H9 (cell line): ENCODE measurements around the gene ASIC4. TPM values are rescaled to one million over a fixed set of nuclear protein-coding genes. Genes with fewer than 3 reads are reported as not detected.

ENCODE experiments used
- DNase-seq: peaks from one replicate; pipeline ENCODE4 v3.0.0-alpha.2; 2017
- H2AFZ ChIP-seq: one replicate; pipeline ENCODE4 v1.6.1; 2013; ENCODE audit warnings: mild to moderate bottlenecking, low read length, control low read depth, moderate library complexity
- H2AK5ac ChIP-seq: 2 replicates; pipeline ENCODE4 v1.6.1; 2013; ENCODE audit warnings: low read length, control low read depth, mixed read lengths; ENCODE audit not compliant: insufficient read length
- H2BK120ac ChIP-seq: one replicate; pipeline ENCODE4 v1.6.1; 2013; ENCODE audit warnings: low read depth, mild to moderate bottlenecking, low read length, control low read depth, inconsistent platforms; ENCODE audit not compliant: poor library complexity, severe bottlenecking
- H2BK12ac ChIP-seq: 2 replicates; pipeline ENCODE4 v1.6.1; 2013; ENCODE audit warnings: low read length, control low read depth, mixed read lengths, low read depth; ENCODE audit not compliant: insufficient read length
- H2BK15ac ChIP-seq: 2 replicates; pipeline ENCODE4 v1.6.1; 2013; ENCODE audit warnings: low read depth, low read length, control low read depth
- H2BK20ac ChIP-seq: one replicate; pipeline ENCODE4 v1.6.1; 2013; ENCODE audit warnings: low read depth, mild to moderate bottlenecking, low read length, control low read depth, inconsistent platforms; ENCODE audit not compliant: poor library complexity, severe bottlenecking
- H2BK5ac ChIP-seq: 2 replicates; pipeline ENCODE4 v1.6.1; 2013; ENCODE audit warnings: low read length, control low read depth, mixed read lengths; ENCODE audit not compliant: insufficient read length
- H3K14ac ChIP-seq: 2 replicates; pipeline ENCODE4 v1.6.1; 2013; ENCODE audit warnings: low read length, control low read depth; ENCODE audit not compliant: insufficient read depth
- H3K18ac ChIP-seq: 2 replicates; pipeline ENCODE4 v1.6.1; 2013; ENCODE audit warnings: low read depth, mild to moderate bottlenecking, mixed read lengths, low read length, control low read depth; ENCODE audit not compliant: insufficient read length
- H3K23ac ChIP-seq: 2 replicates; pipeline ENCODE4 v1.6.1; 2013; ENCODE audit warnings: low read length, control low read depth, mixed read lengths, low read depth; ENCODE audit not compliant: insufficient read length
- H3K23me2 ChIP-seq: 2 replicates; pipeline ENCODE4 v1.6.1; 2013; ENCODE audit warnings: low read depth, mild to moderate bottlenecking, mixed read lengths, low read length, control low read depth; ENCODE audit not compliant: insufficient read length, poor library complexity, severe bottlenecking
- H3K27ac ChIP-seq: 2 replicates; pipeline ENCODE4 v1.5.1; 2013; ENCODE audit warnings: low read length, control low read depth, mixed read lengths, low read depth; ENCODE audit not compliant: insufficient read length
- H3K27me3 ChIP-seq: 2 replicates; pipeline ENCODE4 v1.6.1; 2013; ENCODE audit warnings: low read length, control low read depth, inconsistent platforms; ENCODE audit not compliant: insufficient read depth
- H3K4ac ChIP-seq: 2 replicates; pipeline ENCODE4 v1.6.1; 2013; ENCODE audit warnings: low read depth, mild to moderate bottlenecking, control low read depth, inconsistent platforms, low read length, moderate library complexity
- H3K4me1 ChIP-seq: 2 replicates; pipeline ENCODE4 v1.6.1; 2013; ENCODE audit warnings: low read length, control low read depth, inconsistent platforms; ENCODE audit not compliant: insufficient read depth
- H3K4me2 ChIP-seq: 2 replicates; pipeline ENCODE4 v1.6.1; 2013; ENCODE audit warnings: low read length, control low read depth, mixed read lengths; ENCODE audit not compliant: insufficient read length, insufficient read depth
- H3K56ac ChIP-seq: 2 replicates; pipeline ENCODE4 v1.6.1; 2013; ENCODE audit warnings: low read depth, mild to moderate bottlenecking, mixed read lengths, low read length, control low read depth; ENCODE audit not compliant: insufficient read length
- H3K79me1 ChIP-seq: 2 replicates; pipeline ENCODE4 v1.6.1; 2013; ENCODE audit warnings: low read depth, mild to moderate bottlenecking, moderate library complexity, low read length, control low read depth, inconsistent platforms; ENCODE audit not compliant: insufficient read depth, poor library complexity, severe bottlenecking
- H3K79me2 ChIP-seq: 2 replicates; pipeline ENCODE4 v1.6.1; 2013; ENCODE audit warnings: low read length, control low read depth, inconsistent platforms; ENCODE audit not compliant: insufficient read depth
- H3K9ac ChIP-seq: 2 replicates; pipeline ENCODE4 v1.6.1; 2013; ENCODE audit warnings: low read length, control low read depth, mixed read lengths; ENCODE audit not compliant: insufficient read length; ENCODE audit errors: extremely low read depth
- H3K9me3 ChIP-seq: one replicate; pipeline ENCODE4 v1.6.1; 2013; ENCODE audit warnings: low read depth, low read length, inconsistent platforms; ENCODE audit not compliant: control insufficient read depth
- H3T11ph ChIP-seq: one replicate; pipeline ENCODE4 v1.6.1; 2013; ENCODE audit warnings: mild to moderate bottlenecking, low read length, control low read depth, inconsistent platforms
- H4K20me1 ChIP-seq: one replicate; pipeline ENCODE4 v1.6.1; 2013; ENCODE audit not compliant: control insufficient read depth, insufficient read length, insufficient read depth
- H4K5ac ChIP-seq: 2 replicates; pipeline ENCODE4 v1.6.1; 2013; ENCODE audit warnings: low read depth, mild to moderate bottlenecking, mixed read lengths, low read length, control low read depth; ENCODE audit not compliant: insufficient read length
- H4K8ac ChIP-seq: replicated peaks from 2 replicates; pipeline ENCODE4 v1.6.1; 2013; ENCODE audit warnings: low read length, control low read depth, mixed read lengths, low read depth; ENCODE audit not compliant: insufficient read length
- H4K91ac ChIP-seq: 2 replicates; pipeline ENCODE4 v1.6.1; 2013; ENCODE audit warnings: low read depth, mild to moderate bottlenecking, moderate library complexity, mixed read lengths, low read length, control low read depth; ENCODE audit not compliant: insufficient read length
- H3K27ac Mint-ChIP-seq, 3 experiments: 2 replicates in 2 of 3; 3 replicates in 1 of 3; pipeline ENCODE4 v1.8.0; 2020 to 2021; ENCODE audit warnings: mixed read lengths in 3 of 3, mild to moderate bottlenecking in 1 of 3, moderate library complexity in 1 of 3
- H3K27me3 Mint-ChIP-seq: 2 replicates; pipeline ENCODE4 v1.8.0; 2021; ENCODE audit warnings: low read depth, mild to moderate bottlenecking, moderate library complexity, mixed read lengths
- H3K36me3 Mint-ChIP-seq, 3 experiments: 2 replicates in 2 of 3; 3 replicates in 1 of 3; pipeline ENCODE4 v1.8.0; 2020 to 2021; ENCODE audit warnings: low read depth in 3 of 3, mixed read lengths in 3 of 3; ENCODE audit not compliant: insufficient read depth in 1 of 3
- H3K4me1 Mint-ChIP-seq, 2 experiments: 2 replicates each; pipeline ENCODE4 v1.8.0; 2020; ENCODE audit warnings: mixed read lengths in 2 of 2
- H3K4me3 Mint-ChIP-seq, 2 experiments: 2 replicates in 1 of 2; 3 replicates in 1 of 2; pipeline ENCODE4 v1.8.0; 2020 to 2021; ENCODE audit warnings: mild to moderate bottlenecking in 2 of 2, mixed read lengths in 2 of 2, moderate library complexity in 1 of 2
- H3K9me3 Mint-ChIP-seq, 2 experiments: 2 replicates in 1 of 2; 3 replicates in 1 of 2; pipeline ENCODE4 v1.8.0; 2020; ENCODE audit warnings: mild to moderate bottlenecking in 2 of 2, mixed read lengths in 2 of 2, moderate library complexity in 1 of 2
- CTCF ChIP-seq: fragments of 200-600 bp; sonication (generic); conservative IDR thresholded peaks from 3 replicates; pipeline ENCODE4 v1.8.0; 2021; ENCODE audit warnings: antibody characterized with exemption, mild to moderate bottlenecking
- WGBS: extraction: QIAGEN DNeasy Blood & Tissue Kit; methylation state at CpG from one replicate; pipeline ENCODE4 v1.1.7; 2013; ENCODE audit warnings: missing lambda C conversion rate, low lambda C conversion rate, mixed read lengths; ENCODE audit not compliant: insufficient read length; ENCODE audit errors: extremely low coverage; 5-methylcytosine and 5-hydroxymethylcytosine counted together
- total RNA-seq: library from RNA; stranded (reverse); gene quantifications from 2 replicates; pipeline ENCODE4 v1.2.1, GENCODE V29; 2021

The ASIC4 gene
- total RNA-seq, 1 experiment from 2014 or later: 0.37 TPM

GRCh38 chr2:219549619-219550018, 35.3 kb downstream of the ASIC4 start:
- H3K27ac ChIP-seq: no peak overlapping the region
- H2BK120ac ChIP-seq: no peak overlapping the region
- H2BK20ac ChIP-seq: no peak overlapping the region
- H3K79me2 ChIP-seq: no peaks in the 10 kb centered on the region
- no peak overlapping the region for H3K4ac ChIP-seq
- no peak overlapping the region for H2BK12ac ChIP-seq
- no peak overlapping the region for H4K8ac ChIP-seq
- H3K18ac ChIP-seq: no peak overlapping the region
- no peak overlapping the region for H3K4me2 ChIP-seq
- no peaks in the 10 kb centered on the region for H4K20me1 ChIP-seq
- Mint-ChIP-seq H3K27me3 (peaks cover 56% of the 10 kb centered on the region), H3K4me1 (peaks cover 14 to 21% of the 10 kb centered on the region in 2 experiments), H3K4me3 (no peak overlapping the region; a peak in 2 of 5 replicates), H3K27ac (no peak overlapping the region), H3K36me3 (peaks cover 10 to 30% (median 30%) of the 10 kb centered on the region in 3 experiments; a peak in 6 of 7 replicates), H3K9me3 (no peaks in the 10 kb centered on the region)
- no peak overlapping the region for H3K23ac ChIP-seq
- H2AK5ac ChIP-seq: no peak overlapping the region
- H3K79me1 ChIP-seq: no peaks in the 10 kb centered on the region
- H3K56ac ChIP-seq: no peak overlapping the region
- no peak overlapping the region for H2BK15ac ChIP-seq
- H3T11ph ChIP-seq: no peak overlapping the region
- H4K91ac ChIP-seq: no peak overlapping the region
- no peak overlapping the region for H4K5ac ChIP-seq
- no peak for DNase-seq
- no peaks in the 10 kb centered on the region for H3K9me3 ChIP-seq
- H2BK5ac ChIP-seq: no peak overlapping the region
- WGBS: no CpG with 5 or more reads among the region's 9 CpGs
- no peak overlapping the region for H2AFZ ChIP-seq
- no peak overlapping the region for H3K14ac ChIP-seq
- H3K27me3 ChIP-seq: peaks cover 4% of the 10 kb centered on the region; the same call in 1 of the 2 replicates
- peaks cover 3% of the 10 kb centered on the region; the same call in 1 of the 2 replicates for H3K4me1 ChIP-seq
- no peak overlapping the region for H3K9ac ChIP-seq
- no peak for TF ChIP-seq CTCF
- H3K23me2 ChIP-seq: peaks cover 12% of the 10 kb centered on the region
